Measurements from ENCODE around the gene SERPINB2.

DNA sequence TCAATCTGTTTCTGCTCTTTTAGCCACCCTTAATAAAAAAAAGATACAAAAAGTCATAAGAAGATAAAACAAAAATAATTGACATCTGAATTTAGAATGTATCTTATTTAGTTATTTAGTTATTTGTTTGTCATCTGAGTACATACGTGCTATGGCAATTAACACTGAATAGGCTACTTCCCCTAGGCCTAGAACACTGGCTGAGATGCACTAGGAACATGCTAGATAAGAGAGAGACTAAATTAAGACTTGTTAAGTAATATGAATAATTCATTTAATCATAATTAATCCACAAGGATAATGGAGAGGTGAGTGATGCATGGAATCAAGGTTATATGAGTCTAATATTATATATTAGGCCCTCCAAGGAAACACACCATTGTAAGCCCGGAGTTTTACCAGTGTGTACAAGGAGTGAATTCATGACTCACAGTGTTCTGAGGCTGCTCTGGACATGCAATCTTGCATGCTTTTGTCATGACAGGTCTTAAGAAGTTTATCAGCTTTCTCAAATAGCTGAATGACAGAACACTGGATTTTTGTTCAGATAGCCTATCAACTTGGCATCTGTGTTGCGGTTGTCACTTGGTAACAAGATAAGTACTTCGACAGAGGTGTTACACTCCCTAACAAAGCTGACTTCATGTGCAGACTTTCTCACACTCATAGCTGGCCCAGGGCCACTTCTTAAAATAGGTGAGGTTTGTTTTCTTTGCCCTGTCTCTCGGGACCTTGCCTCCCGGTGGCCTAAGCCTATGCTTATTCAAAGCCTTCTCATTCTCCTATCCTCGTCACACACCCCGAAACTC lies 5.0 kb upstream of the SERPINB2 start:
- TF ChIP-seq POLR2A (IDR thresholded peaks at IDR 0.05; ENCODE audit: low read length) (no peak), GATA1 (IDR thresholded peaks at IDR 0.05; ENCODE audit: low read depth, low read length) (no peak)
